ENCODE measurements around the gene AOX1.
"Not testable (repeated sequence)": the region's sequence is repeated elsewhere in the genome, so short reads cannot be mapped to it uniquely, and the experiment has no call there.

DNA sequence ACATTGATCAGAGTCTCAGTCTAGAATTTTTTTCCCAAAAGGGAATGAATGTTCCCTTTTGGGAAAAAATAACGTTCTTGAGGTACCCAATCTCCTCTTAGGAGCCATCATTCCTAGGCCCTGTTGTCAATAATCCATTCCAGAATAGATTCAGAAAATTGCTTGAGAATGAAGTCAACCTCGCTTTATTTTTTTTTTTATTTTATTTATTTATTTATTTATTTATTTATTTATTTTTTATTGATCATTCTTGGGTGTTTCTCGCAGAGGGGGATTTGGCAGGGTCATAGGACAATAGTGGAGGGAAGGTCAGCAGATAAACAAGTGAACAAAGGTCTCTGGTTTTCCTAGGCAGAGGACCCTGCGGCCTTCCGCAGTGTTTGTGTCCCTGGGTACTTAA lies 96.6 kb downstream of the AOX1 start:
- TF ChIP-seq CTCF (conservative IDR thresholded peaks at IDR 0.05); EZH2 (IDR thresholded peaks at IDR 0.05; ENCODE audit: low read depth): not testable (repeated sequence)

All from PC-9 (cell line).